NT2/D1 (cell line): ENCODE results near the gene CEP97.
A peak's percentile ranks its signal among the peaks of the same experiment; 100 is the strongest.

ENCODE experiments used
- DNase-seq: peaks from one replicate; pipeline ENCODE4 v3.0.0-alpha.2; 2011; ENCODE audit warnings: low read depth, low spot score
- H3K27me3 ChIP-seq: 2 replicates; pipeline ENCODE4 v1.6.0; 2011; ENCODE audit warnings: mild to moderate bottlenecking; ENCODE audit not compliant: insufficient read length, insufficient read depth
- H3K36me3 ChIP-seq: 2 replicates; pipeline ENCODE4 v1.6.1; 2011; ENCODE audit warnings: mild to moderate bottlenecking, low read length, mixed read lengths; ENCODE audit not compliant: insufficient read depth, insufficient read length
- H3K4me1 ChIP-seq: 2 replicates; pipeline ENCODE4 v1.5.1; 2011; ENCODE audit not compliant: insufficient read depth, insufficient read length
- H3K4me3 ChIP-seq: 2 replicates; pipeline ENCODE4 v1.5.1; 2011; ENCODE audit warnings: low read depth; ENCODE audit not compliant: insufficient read length
- H3K9ac ChIP-seq: 2 replicates; pipeline ENCODE4 v1.6.0; 2011; ENCODE audit warnings: low read depth; ENCODE audit not compliant: insufficient read length
- H3K9me3 ChIP-seq: 2 replicates; pipeline ENCODE4 v1.5.1; 2011; ENCODE audit warnings: mild to moderate bottlenecking, low read length; ENCODE audit not compliant: insufficient read depth
- SUZ12 ChIP-seq: IDR thresholded peaks from 2 replicates; pipeline ENCODE4 v1.6.1; 2011; ENCODE audit not compliant: insufficient read length, insufficient read depth; ENCODE audit errors: extremely low read depth
- YY1 ChIP-seq: IDR thresholded peaks from 2 replicates; pipeline ENCODE4 v1.6.1; 2011; ENCODE audit not compliant: insufficient read length, insufficient read depth
- ZNF274 ChIP-seq: IDR thresholded peaks from 2 replicates; pipeline ENCODE4 v1.6.1; 2011; ENCODE audit warnings: mild to moderate bottlenecking, low read depth, low read length

Gene CEP97

DNA sequence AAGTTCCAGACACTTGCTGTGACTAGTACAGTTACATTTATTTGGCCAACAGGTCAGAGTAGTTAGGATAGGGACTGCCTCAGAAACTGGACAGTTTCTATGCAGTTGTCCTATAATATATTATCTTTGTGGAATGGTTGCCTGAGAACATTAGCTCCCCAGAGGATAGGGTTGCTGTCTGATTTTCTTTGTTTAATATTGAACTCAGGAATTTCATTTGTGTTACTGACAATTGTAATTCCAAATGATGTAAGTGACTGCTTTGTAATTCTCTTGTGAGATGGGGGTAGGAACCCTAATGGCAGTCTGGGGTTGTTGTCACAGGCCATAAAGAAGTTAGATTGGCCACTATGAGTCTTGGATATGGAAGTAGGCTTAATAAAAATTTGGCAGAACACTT, 56.8 kb downstream of the CEP97 start:
- Histone ChIP-seq H3K9ac (no peak overlapping the region), H3K4me3 (no peak overlapping the region), H3K9me3 (no peaks in the 10 kb centered on the region), H3K27me3 (peaks cover 13% of the 10 kb centered on the region), H3K36me3 (peaks cover 35% of the 10 kb centered on the region), H3K4me1 (no peaks in the 10 kb centered on the region)
- DNase-seq, result no peak
- no peak for TF ChIP-seq SUZ12
- no peak for TF ChIP-seq YY1
- TF ChIP-seq ZNF274, result no peak

GRCh38 chr3:101784855-101785613, 60.6 kb downstream of the CEP97 start:
- Histone ChIP-seq H3K9me3 (no peaks in the 10 kb centered on the region), H3K4me3 (no peak overlapping the region), H3K36me3 (peaks cover 64% of the 10 kb centered on the region), H3K9ac (no peak overlapping the region), H3K27me3 (no peaks in the 10 kb centered on the region), H3K4me1 (no peaks in the 10 kb centered on the region)
- TF ChIP-seq SUZ12 (no peak), ZNF274 (no peak), YY1 (no peak)
- DNase-seq, result no peak

DNA sequence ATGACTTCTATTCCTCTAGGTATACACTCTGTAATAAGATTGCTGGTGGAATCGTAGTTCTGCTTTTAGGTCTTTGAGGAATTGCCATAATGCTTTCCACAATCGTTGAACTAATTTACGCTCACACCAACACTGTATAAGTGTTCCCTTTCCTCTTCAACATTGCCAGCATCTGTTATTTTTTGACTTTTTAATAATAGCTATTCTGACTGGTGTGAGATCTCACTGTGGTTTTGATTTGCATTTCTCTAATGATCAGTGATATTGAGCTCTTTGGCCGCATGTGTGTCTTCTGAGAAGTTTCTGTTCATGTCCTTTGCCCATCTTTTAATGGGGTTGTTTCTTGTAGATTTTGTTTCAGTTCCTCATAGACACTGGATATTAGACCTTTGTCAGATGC, 67.4 kb downstream of the CEP97 start:
- no peaks in the 10 kb centered on the region for H3K27me3 ChIP-seq
- peaks cover 2% of the 10 kb centered on the region for H3K4me1 ChIP-seq
- no peak for DNase-seq
- no peak overlapping the region for H3K4me3 ChIP-seq
- H3K9me3 ChIP-seq, result peaks cover 4% of the 10 kb centered on the region; the same call in 1 of the 2 replicates
- no peak for TF ChIP-seq YY1
- TF ChIP-seq ZNF274, result no peak
- no peak overlapping the region for H3K9ac ChIP-seq
- H3K36me3 ChIP-seq, result peaks cover 37% of the 10 kb centered on the region

- no peaks in the 10 kb centered on the region for H3K27me3 ChIP-seq
- H3K4me1 ChIP-seq, result peaks cover 2% of the 10 kb centered on the region
- no peak overlapping the region for H3K4me3 ChIP-seq
- H3K9me3 ChIP-seq, result peaks cover 4% of the 10 kb centered on the region; the same call in 1 of the 2 replicates
- DNase-seq, result no peak
- no peak overlapping the region for H3K9ac ChIP-seq
- TF ChIP-seq ZNF274 (no peak), YY1 (no peak), SUZ12 (no peak)
- peaks cover 12% of the 10 kb centered on the region for H3K36me3 ChIP-seq
Observed at GRCh38 chr3:101796077-101796680, 71.8 kb downstream of the CEP97 start.

GRCh38 chr3:101801174-101801573, 76.8 kb downstream of the CEP97 start:
- no peak overlapping the region for H3K4me3 ChIP-seq
- no peak for DNase-seq

GRCh38 chr3:101802179-101802578, 77.8 kb downstream of the CEP97 start:
- no peak for TF ChIP-seq SUZ12
- TF ChIP-seq ZNF274, result no peak
- no peak for TF ChIP-seq YY1
- Histone ChIP-seq H3K4me1 (no peaks in the 10 kb centered on the region), H3K27me3 (no peaks in the 10 kb centered on the region), H3K9ac (no peak overlapping the region), H3K9me3 (no peaks in the 10 kb centered on the region), H3K36me3 (peaks cover 25% of the 10 kb centered on the region), H3K4me3 (no peak overlapping the region)
- DNase-seq, result no peak

More at GRCh38 chr3:101801174-101801573, 76.8 kb downstream of the CEP97 start:
- Histone ChIP-seq H3K9me3 (no peaks in the 10 kb centered on the region), H3K4me1 (no peaks in the 10 kb centered on the region), H3K9ac (no peak overlapping the region), H3K36me3 (peaks cover 26% of the 10 kb centered on the region), H3K27me3 (no peaks in the 10 kb centered on the region)
- TF ChIP-seq YY1, result no peak
- TF ChIP-seq SUZ12, result no peak
- TF ChIP-seq ZNF274, result no peak

GRCh38 chr3:101803173-101803782, 78.9 kb downstream of the CEP97 start:
- peak; percentile 36 for DNase-seq
- Histone ChIP-seq H3K36me3 (peaks cover 25% of the 10 kb centered on the region), H3K27me3 (no peaks in the 10 kb centered on the region), H3K9me3 (no peaks in the 10 kb centered on the region), H3K9ac (no peak overlapping the region), H3K4me1 (no peaks in the 10 kb centered on the region), H3K4me3 (no peak overlapping the region)
- TF ChIP-seq SUZ12 (no peak), ZNF274 (no peak)

- H3K9ac ChIP-seq, result no peak overlapping the region
- no peak overlapping the region for H3K4me3 ChIP-seq
- TF ChIP-seq SUZ12 (no peak), ZNF274 (no peak), YY1 (no peak)
- H3K27me3 ChIP-seq, result no peaks in the 10 kb centered on the region
- no peaks in the 10 kb centered on the region for H3K9me3 ChIP-seq
- H3K36me3 ChIP-seq, result peaks cover 23% of the 10 kb centered on the region
- H3K4me1 ChIP-seq, result no peaks in the 10 kb centered on the region
- no peak for DNase-seq
Observed at GRCh38 chr3:101803939-101804338, 79.5 kb downstream of the CEP97 start.
